Measurements from ENCODE around the gene DYNC1LI2.

Gene DYNC1LI2

DNA sequence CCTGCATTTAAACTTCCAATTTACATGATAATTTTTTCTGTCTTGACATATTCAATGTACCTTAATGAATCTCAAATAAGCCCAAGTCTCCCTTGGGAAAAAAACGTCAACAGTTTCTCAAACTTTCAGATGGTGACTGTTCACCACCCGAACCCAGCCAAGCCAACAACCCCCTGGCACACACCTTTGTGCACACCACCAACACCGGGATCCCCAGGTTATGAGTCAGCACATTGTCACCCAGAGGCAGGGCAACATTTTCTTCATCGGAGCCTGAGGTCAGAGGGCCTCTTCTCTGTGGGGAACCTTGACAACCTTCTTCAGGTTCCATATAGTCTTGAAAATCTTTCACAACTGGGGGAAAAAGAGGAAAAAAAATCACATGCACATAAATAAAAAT, 15.5 kb downstream of the DYNC1LI2 start:
- no peak for DNase-seq

- DNase-seq, result no peak
Measured at GRCh38 chr16:66731101-66731500, 20.3 kb downstream of the DYNC1LI2 start.

- DNase-seq, result no peak
Measured at GRCh38 chr16:66728804-66729203, 22.6 kb downstream of the DYNC1LI2 start.

GRCh38 chr16:66728117-66728787, 23.2 kb downstream of the DYNC1LI2 start:
- peak; percentile 54 for DNase-seq

GRCh38 chr16:66720766-66721165, 30.6 kb downstream of the DYNC1LI2 start:
- no peak for DNase-seq

GRCh38 chr16:66719246-66719645, 32.2 kb downstream of the DYNC1LI2 start:
- no peak for DNase-seq

GRCh38 chr16:66717776-66718175, 33.6 kb downstream of the DYNC1LI2 start:
- DNase-seq, result no peak

GRCh38 chr16:66717112-66717675, 34.2 kb downstream of the DYNC1LI2 start:
- DNase-seq, result no peak

DNA sequence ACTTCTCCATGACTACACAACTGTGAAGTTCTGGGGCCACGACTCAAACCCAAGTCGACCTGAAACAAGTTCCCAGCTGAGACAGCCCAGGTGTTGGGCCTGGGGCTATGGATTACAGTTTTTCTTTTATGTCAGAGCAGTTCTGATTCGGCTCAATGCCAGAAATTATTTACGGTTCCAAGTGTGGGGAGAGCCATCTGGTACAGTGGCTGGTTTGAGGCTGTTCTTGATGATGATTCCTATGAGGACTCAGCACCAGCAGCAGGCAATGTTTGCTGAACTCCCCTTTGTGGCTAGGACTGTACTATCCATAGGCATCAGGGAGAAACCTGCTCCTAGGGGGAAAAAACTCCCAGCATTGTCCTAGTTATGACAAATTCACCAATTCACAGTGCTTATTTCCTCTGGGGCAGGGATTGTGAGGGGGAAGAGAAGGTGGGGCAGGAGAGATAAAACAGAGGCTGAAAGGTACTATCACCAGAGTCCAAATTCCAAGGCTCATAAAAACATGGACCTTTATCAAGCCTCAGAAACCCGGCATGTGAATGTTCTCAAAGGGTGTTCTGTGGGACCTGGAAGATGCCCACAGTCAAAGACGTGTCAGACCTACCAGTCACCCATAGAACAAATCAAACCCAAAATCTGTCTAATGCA, 36.6 kb downstream of the DYNC1LI2 start:
- DNase-seq, result no peak

- no peak for DNase-seq
Measured at GRCh38 chr16:66714062-66714461, 37.3 kb downstream of the DYNC1LI2 start.

- DNase-seq, result no peak
Measured at GRCh38 chr16:66713076-66713475, 38.3 kb downstream of the DYNC1LI2 start.

- no peak for DNase-seq
Measured at GRCh38 chr16:66712512-66712911, 38.9 kb downstream of the DYNC1LI2 start.

- no peak for DNase-seq
Measured at GRCh38 chr16:66711581-66711980, 39.8 kb downstream of the DYNC1LI2 start.

- DNase-seq, result no peak
Measured at GRCh38 chr16:66706506-66706880, 44.9 kb downstream of the DYNC1LI2 start.

- no peak for DNase-seq
Measured at GRCh38 chr16:66705790-66706505, 45.5 kb downstream of the DYNC1LI2 start.

- no peak for DNase-seq
Measured at GRCh38 chr16:66703406-66704215, 47.8 kb downstream of the DYNC1LI2 start.

DNA sequence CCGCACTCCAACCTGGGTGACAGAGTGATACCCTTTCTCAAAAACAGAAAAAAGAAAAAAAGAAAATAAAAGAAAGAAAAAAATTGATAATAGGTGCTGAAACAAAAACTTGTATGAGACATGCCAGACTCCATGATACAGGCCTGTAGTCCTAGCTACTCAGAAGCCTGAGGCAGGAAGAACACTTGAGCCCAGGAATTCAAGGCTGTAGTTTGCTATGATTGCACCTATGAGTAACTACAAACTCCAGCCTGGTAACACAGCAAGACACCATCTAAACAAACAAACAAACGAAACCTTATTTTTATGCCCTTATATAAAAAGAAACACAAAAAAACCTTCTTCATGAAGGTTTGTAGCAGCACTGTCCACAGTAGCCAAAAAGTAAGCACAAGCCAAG, 49.9 kb downstream of the DYNC1LI2 start:
- no peak for DNase-seq

- DNase-seq, result no peak
Measured at GRCh38 chr16:66701026-66701425, 50.4 kb downstream of the DYNC1LI2 start.

- no peak for DNase-seq
Measured at GRCh38 chr16:66699898-66700297, 51.5 kb downstream of the DYNC1LI2 start.

- no peak for DNase-seq
Measured at GRCh38 chr16:66698046-66698445, 53.4 kb downstream of the DYNC1LI2 start.

DNA sequence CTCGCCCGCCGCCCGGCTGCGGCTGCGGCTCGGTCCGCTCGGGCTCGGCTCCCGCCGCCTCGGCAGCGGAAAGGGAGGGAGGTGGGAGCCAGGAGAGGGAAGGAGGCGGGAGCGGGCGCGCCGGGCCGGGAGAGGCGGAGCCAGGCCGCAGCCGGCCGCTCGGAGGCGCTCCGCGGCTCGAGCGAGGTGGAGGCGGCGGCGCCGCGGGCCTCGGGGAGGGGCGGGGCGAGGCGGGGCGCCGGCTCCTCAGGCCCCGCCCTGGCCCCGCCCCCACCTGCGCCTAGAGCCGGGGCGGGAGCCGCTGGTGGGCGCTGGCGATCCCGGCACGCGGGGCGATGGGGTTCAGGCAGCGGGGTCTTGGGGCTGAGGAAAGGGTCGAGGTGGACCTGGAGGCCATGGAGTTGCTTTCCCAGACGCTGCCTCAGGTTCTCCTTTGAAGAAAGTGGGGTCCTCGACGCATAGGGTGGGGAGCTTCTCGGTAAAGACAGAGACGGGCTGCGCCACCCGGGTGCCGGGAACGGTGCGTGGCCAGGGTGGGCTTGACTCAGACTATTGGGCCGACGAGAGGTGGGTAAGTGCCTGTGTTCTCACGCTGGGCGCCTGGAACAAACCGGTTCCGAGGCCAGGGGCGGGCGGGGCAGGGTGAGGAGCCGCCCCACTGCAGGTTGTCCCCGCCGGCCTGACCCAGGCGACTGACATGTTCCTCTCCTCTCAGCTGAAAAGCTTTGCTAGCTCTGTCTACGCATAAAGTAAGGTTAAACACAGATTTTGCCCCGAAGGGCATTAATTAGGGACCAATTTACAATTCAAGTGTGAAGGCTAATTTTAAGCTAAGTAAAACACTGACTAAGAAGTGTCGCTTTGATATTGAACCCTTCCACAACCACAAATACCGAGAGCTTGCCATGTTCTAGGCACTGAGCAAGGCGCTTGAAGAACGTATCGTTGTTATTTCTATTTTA, 54.5 kb downstream of the DYNC1LI2 start, which contains the start of gene CMTM4:
TSS of gene CMTM4 (minus strand) at position 75 of the 962 bp plus-strand sequence. CDS start 218 bp downstream, outside the sequence.
- DNase-seq, result peak; percentile 83

Data from CD4-positive, alpha-beta T cell treated with Interleukin-12 subunit alpha and Interleukin-12 subunit beta, for 1 hour (primary cell).